GM12878 (cell line): ENCODE data around the gene RFX3. TPM values are rescaled to one million over a fixed set of nuclear protein-coding genes. Genes with fewer than 3 reads are reported as not detected.

ENCODE experiments used
- ATAC-seq: fragments of 200-7000 bp; cut with Tn5 transposase; 3 replicates; pipeline ENCODE4 v1.9.1; 2020; ENCODE audit warnings: mild to moderate bottlenecking, moderate library complexity
- BruUV-seq: library from RNA; stranded (reverse); fragments of 400-500 nt; replicated peaks from 2 replicates; lab custom pipeline; 2021; lab: Mats Ljungman, UMichigan
- CTCF ChIA-PET: fragments of 300-600 bp; sonication (Branson Sonifier 250); formaldehyde crosslinking; extraction: SDS; loops from one replicate; lab custom pipeline; 2021; ENCODE audit warnings: inconsistent platforms; lab: Yijun Ruan, JAX
- POLR2A ChIA-PET: fragments of 350-600 bp; formaldehyde crosslinking; extraction: SDS; loops from one replicate; lab custom pipeline; 2021; ENCODE audit warnings: inconsistent platforms; lab: Charles Lee
- RAD21 ChIA-PET: fragments of 300-600 bp; sonication (Branson Sonifier 250); formaldehyde crosslinking; loops from one replicate; lab custom pipeline; 2023; ENCODE audit warnings: antibody characterized with exemption; ENCODE audit not compliant: unreplicated experiment; lab: Charles Lee
- SMC1A ChIA-PET: fragments of 300-600 bp; sonication (Branson Sonifier 250); formaldehyde crosslinking; loops from one replicate; lab custom pipeline; 2023; ENCODE audit not compliant: unreplicated experiment, uncharacterized antibody; lab: Charles Lee
- DNase-seq: peaks from one replicate; pipeline ENCODE4 v3.0.0-alpha.2; 2011; ENCODE audit warnings: low read depth, low spot score
- FAIRE-seq: peaks from 3 replicates; lab custom pipeline; 2011; peaks lifted over from hg19 to GRCh38; lab: Jason Lieb, UNC
- H2AFZ ChIP-seq: 2 replicates; pipeline ENCODE4 v1.6.0; 2011; ENCODE audit warnings: low read depth, low read length, control low read depth; ENCODE audit not compliant: control insufficient read depth
- H3K27ac ChIP-seq: 2 replicates; pipeline ENCODE4 v1.5.1; 2011; ENCODE audit warnings: control low read depth; ENCODE audit not compliant: control insufficient read depth, insufficient read depth
- H3K27me3 ChIP-seq, 2 experiments: replicated peaks in 1 of 2; 2 replicates each; pipeline versions ENCODE4 v1.6.0 to v1.6.1; 2011; ENCODE audit warnings: low read length in 1 of 2; ENCODE audit not compliant: control insufficient read depth in 2 of 2, insufficient read depth in 2 of 2
- H3K36me3 ChIP-seq, 2 experiments: 2 replicates each; pipeline ENCODE4 v1.5.1; 2011; ENCODE audit warnings: low read length in 1 of 2; ENCODE audit not compliant: control insufficient read depth in 2 of 2, insufficient read depth in 2 of 2
- H3K4me1 ChIP-seq: 2 replicates; pipeline ENCODE4 v1.6.1; 2011; ENCODE audit warnings: mild to moderate bottlenecking, low read length, moderate library complexity, mixed read lengths; ENCODE audit not compliant: control insufficient read depth, insufficient read depth
- H3K4me2 ChIP-seq: 2 replicates; pipeline ENCODE4 v1.6.0; 2011; ENCODE audit warnings: control low read depth; ENCODE audit not compliant: control insufficient read depth, insufficient read depth
- H3K4me3 ChIP-seq: fragments of 200-600 bp; sonication (generic); 2 replicates; pipeline ENCODE4 v1.5.1; 2016
- H3K79me2 ChIP-seq: 2 replicates; pipeline ENCODE4 v1.6.0; 2011; ENCODE audit warnings: low read length; ENCODE audit not compliant: control insufficient read depth, insufficient read depth
- H3K9ac ChIP-seq: 2 replicates; pipeline ENCODE4 v1.8.0; 2011; ENCODE audit warnings: low read length, control low read depth, mixed read lengths; ENCODE audit not compliant: control insufficient read depth, insufficient read depth
- H3K9me3 ChIP-seq: replicated peaks from 3 replicates; pipeline ENCODE4 v1.5.1; 2011; ENCODE audit warnings: mild to moderate bottlenecking, low read length; ENCODE audit not compliant: control insufficient read depth, insufficient read depth
- H4K20me1 ChIP-seq: 2 replicates; pipeline ENCODE4 v1.6.0; 2011; ENCODE audit not compliant: control insufficient read depth, insufficient read depth
- CTCF ChIP-seq, 3 experiments: IDR thresholded peaks in 2 of 3; conservative IDR thresholded peaks in 1 of 3; 2 replicates each; pipeline ENCODE4 v1.5.1; 2011; ENCODE audit warnings: low read depth in 3 of 3, low read length in 3 of 3, mild to moderate bottlenecking in 3 of 3, control low read depth in 2 of 3, moderate library complexity in 2 of 3, inconsistent platforms in 1 of 3, mixed read lengths in 1 of 3; ENCODE audit not compliant: control insufficient read depth in 2 of 3, insufficient read depth in 1 of 3; ENCODE audit errors: extremely low read depth in 1 of 3
- HDGF ChIP-seq: fragments of 450-650 bp; IDR thresholded peaks from 2 replicates; pipeline ENCODE4 v1.6.1; 2016; ENCODE audit warnings: antibody characterized with exemption
- IKZF2 ChIP-seq, 2 experiments: fragments of 450-650 bp; IDR thresholded peaks; 2 replicates each; pipeline ENCODE4 v1.6.1; 2017; ENCODE audit warnings: mild to moderate bottlenecking in 2 of 2, moderate library complexity in 2 of 2
- KDM1A ChIP-seq: fragments of 200-600 bp; sonication (generic); IDR thresholded peaks from 2 replicates; pipeline ENCODE4 v1.6.1; 2016; ENCODE audit warnings: borderline replicate concordance
- NBN ChIP-seq: fragments of 450-650 bp; IDR thresholded peaks from 2 replicates; pipeline ENCODE4 v1.6.1; 2016
- NFYA ChIP-seq: IDR thresholded peaks from 2 replicates; pipeline ENCODE4 v1.6.1; 2011; ENCODE audit warnings: low read depth, mild to moderate bottlenecking, low read length, improper control_type of control experiment, borderline replicate concordance
- RAD21 ChIP-seq: IDR thresholded peaks from 2 replicates; pipeline ENCODE4 v1.6.1; 2011; ENCODE audit warnings: mild to moderate bottlenecking, low read depth, low read length, moderate library complexity; ENCODE audit not compliant: insufficient read depth
- RAD51 ChIP-seq: fragments of 450-650 bp; IDR thresholded peaks from 2 replicates; pipeline ENCODE4 v1.6.1; 2016; ENCODE audit warnings: moderate library complexity, mild to moderate bottlenecking, inconsistent platforms
- RUNX3 ChIP-seq: IDR thresholded peaks from 2 replicates; pipeline ENCODE4 v1.6.1; 2012; ENCODE audit warnings: low read length, inconsistent platforms
- SPI1 ChIP-seq: IDR thresholded peaks from 2 replicates; pipeline ENCODE4 v1.6.1; 2011; ENCODE audit warnings: low read depth, mild to moderate bottlenecking, low read length, moderate library complexity, borderline replicate concordance; ENCODE audit not compliant: insufficient read depth
- ZBTB33 ChIP-seq: fragments of 450-650 bp; IDR thresholded peaks from 2 replicates; pipeline ENCODE4 v1.6.1; 2017; ENCODE audit warnings: mild to moderate bottlenecking
- WGBS: methylation state at CpG from one replicate; pipeline ENCODE4 v1.1.6; 2016; ENCODE audit warnings: low lambda C conversion rate; ENCODE audit not compliant: insufficient replicate concordance, insufficient coverage; ENCODE audit errors: missing lambda C conversion rate; 5-methylcytosine and 5-hydroxymethylcytosine counted together
- in situ Hi-C: fragments of 300-500 bp; cut with MboI; formaldehyde crosslinking; loops from 9 replicates; pipeline ENCODE4 v1.14.3; 2018; ENCODE audit warnings: mixed read lengths
- intact Hi-C: fragments of 100-400 bp; cut with micrococcal nuclease; formaldehyde crosslinking; loops from one replicate; pipeline ENCODE4 v1.14.2; 2022; ENCODE audit not compliant: unreplicated experiment
- polyA plus RNA-seq, 11 experiments: library from polyadenylated mRNA; depleted of rRNA in 4 of 11; unstranded in 6 of 11; stranded (reverse) in 5 of 11; fragments of >200 nt; fragmentation: Nextera tagmentation in 4 of 11; fragmentation: Illumina TruSeq in 1 of 11; extraction: Ambion mirVana in 4 of 11; extraction: Trizol in 1 of 11; gene quantifications; 1 replicate in 1 of 11; 2 replicates in 10 of 11; pipeline versions ENCODE4 v1.2.1 to v1.2.3, GENCODE V29; 2011 to 2016; ENCODE audit warnings: inconsistent platforms in 2 of 11, missing spikeins in 2 of 11, low read depth in 1 of 11
- total RNA-seq, 4 experiments: library from RNA; depleted of rRNA in 3 of 4; stranded (reverse); fragments of >200 nt in 3 of 4; fragmentation: Illumina TruSeq in 1 of 4; extraction: Trizol in 1 of 4; gene quantifications; 2 replicates each; pipeline versions ENCODE4 v1.2.1 to v1.2.3, GENCODE V29; 2013 to 2021
- TF ChIP-seq, protein P1 (sequence below): fragments of 450-650 bp; IDR thresholded peaks from 2 replicates; pipeline ENCODE4 v1.6.1; 2017; ENCODE audit warnings: mild to moderate bottlenecking, moderate library complexity
- TF ChIP-seq, protein P2 (sequence below): IDR thresholded peaks from 2 replicates; pipeline ENCODE4 v1.6.1; 2011; ENCODE audit warnings: mild to moderate bottlenecking, low read depth, low read length, moderate library complexity; ENCODE audit not compliant: insufficient replicate concordance

The RFX3 gene
- total and polyA plus RNA-seq, 10 of the 15 experiments (the other 5 are each of a cell fraction or from before 2014, with no cell fraction given) = 1.2 to 26.4 (median 6.7) TPM

- no TSS peak for BruUV-seq
- in situ Hi-C loops = loop anchor here (5.0 to 10.0 kb wide), 2 partner anchors 179 to 261 kb away; no protein-coding TSS in a partner anchor
- ChIA-PET POLR2A (interaction anchor here (0.8 to 9.3 kb wide), 8 partner anchors 11 to 607 kb away, joined by 3 to 81 read pairs (median 3); partner anchors contain the start of gene RFX3), RAD21 (interaction anchor here (0.8 to 10.1 kb wide), 19 partner anchors 19 to 253 kb away, joined by 3 to 180 read pairs (median 4); partner anchors contain the start of gene RFX3), SMC1A (interaction anchor here (0.7 to 9.8 kb wide), 23 partner anchors 9 to 864 kb away, joined by 3 to 131 read pairs (median 4); partner anchors contain the start of genes PUM3 and RFX3), CTCF (interaction anchor here (0.5 to 2.9 kb wide), 14 partner anchors 12 to 755 kb away, joined by 3 to 37 read pairs (median 6); partner anchors contain the start of gene RFX3)
- ATAC-seq = peak; percentile 64
- Histone ChIP-seq H3K4me2 (0 out of 2 replicates have a peak overlapping the region, but pooled peaks have one; percentile 34), H3K9me3 (no peaks in the 10 kb centered on the region; the same call in 2 of the 3 replicates), H3K4me1 (peaks cover 37% of the 10 kb centered on the region), H3K9ac (no peak overlapping the region), H3K27me3 (no peaks in the 10 kb centered on the region), H3K27ac (peak overlapping the region; percentile 40), H3K36me3 (no peaks in the 10 kb centered on the region), H3K79me2 (no peaks in the 10 kb centered on the region; the same call in none of the 2 replicates), H3K4me3 (no peak overlapping the region), H2AFZ (no peak overlapping the region), H4K20me1 (no peaks in the 10 kb centered on the region)
- TF ChIP-seq NBN = no peak
- TF ChIP-seq NFYA = no peak
- no peak for TF ChIP-seq ZBTB33
- TF ChIP-seq, protein P1, sequence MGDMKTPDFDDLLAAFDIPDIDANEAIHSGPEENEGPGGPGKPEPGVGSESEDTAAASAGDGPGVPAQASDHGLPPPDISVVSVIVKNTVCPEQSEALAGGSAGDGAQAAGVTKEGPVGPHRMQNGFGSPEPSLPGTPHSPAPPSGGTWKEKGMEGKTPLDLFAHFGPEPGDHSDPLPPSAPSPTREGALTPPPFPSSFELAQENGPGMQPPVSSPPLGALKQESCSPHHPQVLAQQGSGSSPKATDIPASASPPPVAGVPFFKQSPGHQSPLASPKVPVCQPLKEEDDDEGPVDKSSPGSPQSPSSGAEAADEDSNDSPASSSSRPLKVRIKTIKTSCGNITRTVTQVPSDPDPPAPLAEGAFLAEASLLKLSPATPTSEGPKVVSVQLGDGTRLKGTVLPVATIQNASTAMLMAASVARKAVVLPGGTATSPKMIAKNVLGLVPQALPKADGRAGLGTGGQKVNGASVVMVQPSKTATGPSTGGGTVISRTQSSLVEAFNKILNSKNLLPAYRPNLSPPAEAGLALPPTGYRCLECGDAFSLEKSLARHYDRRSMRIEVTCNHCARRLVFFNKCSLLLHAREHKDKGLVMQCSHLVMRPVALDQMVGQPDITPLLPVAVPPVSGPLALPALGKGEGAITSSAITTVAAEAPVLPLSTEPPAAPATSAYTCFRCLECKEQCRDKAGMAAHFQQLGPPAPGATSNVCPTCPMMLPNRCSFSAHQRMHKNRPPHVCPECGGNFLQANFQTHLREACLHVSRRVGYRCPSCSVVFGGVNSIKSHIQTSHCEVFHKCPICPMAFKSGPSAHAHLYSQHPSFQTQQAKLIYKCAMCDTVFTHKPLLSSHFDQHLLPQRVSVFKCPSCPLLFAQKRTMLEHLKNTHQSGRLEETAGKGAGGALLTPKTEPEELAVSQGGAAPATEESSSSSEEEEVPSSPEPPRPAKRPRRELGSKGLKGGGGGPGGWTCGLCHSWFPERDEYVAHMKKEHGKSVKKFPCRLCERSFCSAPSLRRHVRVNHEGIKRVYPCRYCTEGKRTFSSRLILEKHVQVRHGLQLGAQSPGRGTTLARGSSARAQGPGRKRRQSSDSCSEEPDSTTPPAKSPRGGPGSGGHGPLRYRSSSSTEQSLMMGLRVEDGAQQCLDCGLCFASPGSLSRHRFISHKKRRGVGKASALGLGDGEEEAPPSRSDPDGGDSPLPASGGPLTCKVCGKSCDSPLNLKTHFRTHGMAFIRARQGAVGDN = no peak
- TF ChIP-seq RUNX3 = peak; percentile 16; the same call in 1 of the 2 replicates
- no peak for TF ChIP-seq HDGF
- TF ChIP-seq RAD51 = no peak
- peak; percentile 51; the same call in 1 of the 2 replicates for TF ChIP-seq SPI1
- no peak for TF ChIP-seq KDM1A
- TF ChIP-seq, protein P2, sequence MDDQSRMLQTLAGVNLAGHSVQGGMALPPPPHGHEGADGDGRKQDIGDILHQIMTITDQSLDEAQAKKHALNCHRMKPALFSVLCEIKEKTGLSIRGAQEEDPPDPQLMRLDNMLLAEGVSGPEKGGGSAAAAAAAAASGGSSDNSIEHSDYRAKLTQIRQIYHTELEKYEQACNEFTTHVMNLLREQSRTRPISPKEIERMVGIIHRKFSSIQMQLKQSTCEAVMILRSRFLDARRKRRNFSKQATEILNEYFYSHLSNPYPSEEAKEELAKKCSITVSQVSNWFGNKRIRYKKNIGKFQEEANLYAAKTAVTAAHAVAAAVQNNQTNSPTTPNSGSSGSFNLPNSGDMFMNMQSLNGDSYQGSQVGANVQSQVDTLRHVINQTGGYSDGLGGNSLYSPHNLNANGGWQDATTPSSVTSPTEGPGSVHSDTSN = no peak
- TF ChIP-seq IKZF2 (IDR thresholded peaks at IDR 0.05) = no peak; a peak in 1 of 4 replicates
- peak in 1 of 3 experiments; percentile 32; a peak in 1 of 6 replicates for TF ChIP-seq CTCF (IDR thresholded peaks at IDR 0.05 in 2 of 3, conservative IDR thresholded peaks at IDR 0.05 in 1 of 3; ENCODE audit: control insufficient read depth in 2 of 3, extremely low read depth in 1 of 3, insufficient read depth in 1 of 3, low read depth in 3 of 3, low read length in 3 of 3)
- peak; percentile 33; the same call in 1 of the 2 replicates for TF ChIP-seq RAD21
- DNase-seq = no peak
- 49% methylated on average over 1 of the region's 1 CpG for WGBS
- peak; percentile 59 for FAIRE-seq
- intact Hi-C loops = no loop called here
Observed at GRCh38 chr9:3473405-3473804, 52.4 kb downstream of the RFX3 start.
